Neural cell (in vitro differentiated cells): ENCODE results near the gene GNAL. TPM values are rescaled to one million over a fixed set of nuclear protein-coding genes. Genes with fewer than 3 reads are reported as not detected.

Experiments used
- H2AFZ ChIP-seq: fragments of 200-600, 300-800 bp; sonication (generic), shearing (Covaris generic); 2 replicates; pipeline ENCODE4 v1.6.0; 2014; ENCODE audit warnings: low read depth, mild to moderate bottlenecking, antibody characterized with exemption, low read length, moderate library complexity
- H3F3A ChIP-seq: fragments of 200-600 bp; shearing (Covaris generic); 2 replicates; pipeline ENCODE4 v1.6.1; 2016; ENCODE audit warnings: mild to moderate bottlenecking, moderate library complexity, mixed read lengths, antibody characterized with exemption, low read length; ENCODE audit not compliant: insufficient read depth, poor library complexity, severe bottlenecking
- H3K27ac ChIP-seq: fragments of 200-600, 300-800 bp; sonication (generic), shearing (Covaris generic); 2 replicates; pipeline ENCODE4 v1.5.1; 2014; ENCODE audit warnings: mild to moderate bottlenecking, low read length, moderate library complexity
- H3K27me3 ChIP-seq: fragments of 300-800, 200-600 bp; sonication (generic), shearing (Covaris generic); 2 replicates; pipeline ENCODE4 v1.6.0; 2014; ENCODE audit warnings: mild to moderate bottlenecking, low read depth, low read length, moderate library complexity; ENCODE audit not compliant: insufficient read depth
- H3K36me3 ChIP-seq: fragments of 300-800, 200-600 bp; sonication (generic), shearing (Covaris generic); 2 replicates; pipeline ENCODE4 v1.5.1; 2014; ENCODE audit warnings: mild to moderate bottlenecking, antibody characterized with exemption, low read length, moderate library complexity; ENCODE audit not compliant: insufficient read depth
- H3K4me2 ChIP-seq: fragments of 300-800, 200-600 bp; sonication (generic), shearing (Covaris generic); 2 replicates; pipeline ENCODE4 v1.6.0; 2014; ENCODE audit warnings: mild to moderate bottlenecking, low read length
- H3K4me3 ChIP-seq: fragments of 300-800, 200-600 bp; sonication (generic), shearing (Covaris generic); 2 replicates; pipeline ENCODE4 v1.5.1; 2014; ENCODE audit warnings: mild to moderate bottlenecking, low read length, moderate library complexity
- H3K79me2 ChIP-seq: fragments of 200-600 bp; shearing (Covaris generic); replicated peaks from 2 replicates; pipeline ENCODE4 v1.6.0; 2014; ENCODE audit warnings: mild to moderate bottlenecking, low read length, moderate library complexity; ENCODE audit not compliant: insufficient read depth
- H3K9ac ChIP-seq: fragments of 300-800, 200-600 bp; sonication (generic), shearing (Covaris generic); 2 replicates; pipeline ENCODE4 v1.6.1; 2016; ENCODE audit warnings: mild to moderate bottlenecking, low read length, mixed read lengths
- H3K9me2 ChIP-seq: fragments of 200-600 bp; shearing (Covaris generic); 2 replicates; pipeline ENCODE4 v1.6.1; 2016; ENCODE audit warnings: mild to moderate bottlenecking, low read length, mixed read lengths; ENCODE audit not compliant: insufficient read depth
- H3K9me3 ChIP-seq: fragments of 200-600, 300-800 bp; sonication (generic), shearing (Covaris generic); 2 replicates; pipeline ENCODE4 v1.6.1; 2016; ENCODE audit warnings: mild to moderate bottlenecking, mixed run types, low read length, moderate library complexity, mixed read lengths
- H4K20me1 ChIP-seq: fragments of 200-600 bp; shearing (Covaris generic); 2 replicates; pipeline ENCODE4 v1.6.1; 2016; ENCODE audit warnings: mild to moderate bottlenecking, mixed run types; ENCODE audit not compliant: insufficient read depth
- EP300 ChIP-seq: fragments of 450-650 bp; conservative IDR thresholded peaks from 2 replicates; pipeline ENCODE4 v1.6.1; 2014; ENCODE audit warnings: antibody characterized with exemption, mild to moderate bottlenecking, moderate library complexity; ENCODE audit not compliant: poor library complexity, severe bottlenecking
- EZH2 ChIP-seq: fragments of 200-600, 300-800 bp; shearing (Covaris generic), sonication (generic); IDR thresholded peaks from 2 replicates; pipeline ENCODE4 v1.6.1; 2014; ENCODE audit warnings: antibody characterized with exemption, low read length, borderline replicate concordance, mild to moderate bottlenecking; ENCODE audit not compliant: insufficient read depth, poor library complexity, severe bottlenecking
- MXI1 ChIP-seq: fragments of 450-650 bp; conservative IDR thresholded peaks from 2 replicates; pipeline ENCODE4 v1.6.1; 2014; ENCODE audit warnings: antibody characterized with exemption, mild to moderate bottlenecking; ENCODE audit not compliant: poor library complexity, severe bottlenecking
- POLR2AphosphoS5 ChIP-seq: IDR thresholded peaks from 2 replicates; pipeline ENCODE4 v1.6.1; 2012
- RAD21 ChIP-seq: fragments of 450-650 bp; conservative IDR thresholded peaks from 2 replicates; pipeline ENCODE4 v1.6.1; 2014; ENCODE audit warnings: antibody characterized with exemption, mild to moderate bottlenecking, moderate library complexity
- SMC3 ChIP-seq: fragments of 450-650 bp; conservative IDR thresholded peaks from 2 replicates; pipeline ENCODE4 v1.6.1; 2014; ENCODE audit warnings: antibody characterized with exemption, mild to moderate bottlenecking, moderate library complexity; ENCODE audit not compliant: poor library complexity
- TAF1 ChIP-seq: IDR thresholded peaks from 2 replicates; pipeline ENCODE4 v1.6.1; 2012; ENCODE audit warnings: low read depth
- polyA plus RNA-seq: library from polyadenylated mRNA; depleted of rRNA; stranded (reverse); fragments of >200 nt; gene quantifications from 2 replicates; pipeline ENCODE4 v1.2.3, GENCODE V29; 2014
- TF ChIP-seq, protein P1 (sequence below): fragments of 450-650 bp; IDR thresholded peaks from 2 replicates; pipeline ENCODE4 v1.5.1; 2014; ENCODE audit warnings: antibody characterized with exemption, mild to moderate bottlenecking, moderate library complexity; ENCODE audit not compliant: poor library complexity, severe bottlenecking
- TF ChIP-seq, protein P2 (sequence below): IDR thresholded peaks from 2 replicates; pipeline ENCODE4 v1.6.1; 2012; ENCODE audit warnings: borderline replicate concordance

The GNAL gene
- polyA plus RNA-seq, 1 donor from 2014 or later, result 16.7 TPM

DNA sequence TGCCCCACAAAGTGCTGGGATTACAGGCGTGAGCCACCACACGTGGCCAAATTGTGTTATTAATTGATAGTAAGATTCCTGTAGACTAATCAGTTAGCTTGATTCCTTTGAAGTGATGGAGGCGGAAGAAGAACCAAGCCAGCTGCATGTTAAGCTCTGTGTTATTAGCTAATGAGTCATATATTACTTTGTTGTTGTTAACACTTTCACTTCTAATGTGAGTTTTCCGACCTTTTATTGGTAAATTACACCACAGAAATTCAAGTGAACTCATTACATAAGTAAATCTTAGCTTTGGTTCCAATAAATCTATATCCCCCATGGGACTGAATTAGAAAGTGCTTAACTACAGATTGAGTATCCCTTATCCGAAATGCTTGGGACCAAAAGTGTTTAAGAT is 182.4 kb downstream of the GNAL start:
- no peak overlapping the region for H3K9ac ChIP-seq
- TF ChIP-seq, protein P1, sequence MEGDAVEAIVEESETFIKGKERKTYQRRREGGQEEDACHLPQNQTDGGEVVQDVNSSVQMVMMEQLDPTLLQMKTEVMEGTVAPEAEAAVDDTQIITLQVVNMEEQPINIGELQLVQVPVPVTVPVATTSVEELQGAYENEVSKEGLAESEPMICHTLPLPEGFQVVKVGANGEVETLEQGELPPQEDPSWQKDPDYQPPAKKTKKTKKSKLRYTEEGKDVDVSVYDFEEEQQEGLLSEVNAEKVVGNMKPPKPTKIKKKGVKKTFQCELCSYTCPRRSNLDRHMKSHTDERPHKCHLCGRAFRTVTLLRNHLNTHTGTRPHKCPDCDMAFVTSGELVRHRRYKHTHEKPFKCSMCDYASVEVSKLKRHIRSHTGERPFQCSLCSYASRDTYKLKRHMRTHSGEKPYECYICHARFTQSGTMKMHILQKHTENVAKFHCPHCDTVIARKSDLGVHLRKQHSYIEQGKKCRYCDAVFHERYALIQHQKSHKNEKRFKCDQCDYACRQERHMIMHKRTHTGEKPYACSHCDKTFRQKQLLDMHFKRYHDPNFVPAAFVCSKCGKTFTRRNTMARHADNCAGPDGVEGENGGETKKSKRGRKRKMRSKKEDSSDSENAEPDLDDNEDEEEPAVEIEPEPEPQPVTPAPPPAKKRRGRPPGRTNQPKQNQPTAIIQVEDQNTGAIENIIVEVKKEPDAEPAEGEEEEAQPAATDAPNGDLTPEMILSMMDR, result no peak
- no peak for TF ChIP-seq RAD21
- TF ChIP-seq POLR2AphosphoS5, result no peak
- TF ChIP-seq, protein P2, sequence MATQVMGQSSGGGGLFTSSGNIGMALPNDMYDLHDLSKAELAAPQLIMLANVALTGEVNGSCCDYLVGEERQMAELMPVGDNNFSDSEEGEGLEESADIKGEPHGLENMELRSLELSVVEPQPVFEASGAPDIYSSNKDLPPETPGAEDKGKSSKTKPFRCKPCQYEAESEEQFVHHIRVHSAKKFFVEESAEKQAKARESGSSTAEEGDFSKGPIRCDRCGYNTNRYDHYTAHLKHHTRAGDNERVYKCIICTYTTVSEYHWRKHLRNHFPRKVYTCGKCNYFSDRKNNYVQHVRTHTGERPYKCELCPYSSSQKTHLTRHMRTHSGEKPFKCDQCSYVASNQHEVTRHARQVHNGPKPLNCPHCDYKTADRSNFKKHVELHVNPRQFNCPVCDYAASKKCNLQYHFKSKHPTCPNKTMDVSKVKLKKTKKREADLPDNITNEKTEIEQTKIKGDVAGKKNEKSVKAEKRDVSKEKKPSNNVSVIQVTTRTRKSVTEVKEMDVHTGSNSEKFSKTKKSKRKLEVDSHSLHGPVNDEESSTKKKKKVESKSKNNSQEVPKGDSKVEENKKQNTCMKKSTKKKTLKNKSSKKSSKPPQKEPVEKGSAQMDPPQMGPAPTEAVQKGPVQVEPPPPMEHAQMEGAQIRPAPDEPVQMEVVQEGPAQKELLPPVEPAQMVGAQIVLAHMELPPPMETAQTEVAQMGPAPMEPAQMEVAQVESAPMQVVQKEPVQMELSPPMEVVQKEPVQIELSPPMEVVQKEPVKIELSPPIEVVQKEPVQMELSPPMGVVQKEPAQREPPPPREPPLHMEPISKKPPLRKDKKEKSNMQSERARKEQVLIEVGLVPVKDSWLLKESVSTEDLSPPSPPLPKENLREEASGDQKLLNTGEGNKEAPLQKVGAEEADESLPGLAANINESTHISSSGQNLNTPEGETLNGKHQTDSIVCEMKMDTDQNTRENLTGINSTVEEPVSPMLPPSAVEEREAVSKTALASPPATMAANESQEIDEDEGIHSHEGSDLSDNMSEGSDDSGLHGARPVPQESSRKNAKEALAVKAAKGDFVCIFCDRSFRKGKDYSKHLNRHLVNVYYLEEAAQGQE, result no peak
- TF ChIP-seq EP300, result no peak
- no peak for TF ChIP-seq EZH2
- TF ChIP-seq SMC3, result no peak
- TF ChIP-seq TAF1, result no peak
- no peak for TF ChIP-seq MXI1
- H3K4me2 ChIP-seq, result no peak overlapping the region

DNA sequence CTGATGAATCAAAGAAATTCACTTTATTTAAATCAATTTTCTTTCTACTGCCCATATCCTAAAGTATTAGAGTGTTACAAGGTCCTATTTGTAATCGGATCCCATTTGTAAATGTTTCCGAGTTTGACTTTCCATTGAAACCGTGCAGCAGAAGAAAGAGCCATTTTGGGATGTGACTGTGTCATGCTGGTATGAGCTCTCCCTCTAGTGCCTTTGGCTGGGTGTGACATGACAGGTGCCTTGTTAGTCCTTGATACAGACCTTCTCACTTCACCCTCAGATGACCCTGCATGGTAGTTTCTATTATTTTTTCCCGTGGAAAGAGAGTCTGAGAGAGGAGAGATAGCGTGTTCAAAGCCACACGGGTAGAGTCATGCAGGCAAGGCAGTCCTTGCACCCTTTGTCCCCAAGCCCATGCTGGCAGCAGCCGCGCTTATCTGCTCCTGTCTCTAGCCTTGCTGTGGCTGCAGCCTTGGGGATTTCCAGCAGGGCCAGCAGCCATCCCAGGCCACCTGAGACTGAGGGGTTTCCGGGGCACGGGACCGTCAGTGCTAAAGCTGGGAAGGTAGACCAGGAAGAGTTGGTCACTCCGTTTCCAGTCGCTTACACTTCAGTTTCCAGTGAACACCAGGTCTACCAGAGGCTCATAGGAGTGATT is 183.5 kb downstream of the GNAL start:
- TF ChIP-seq TAF1 (no peak), EZH2 (no peak), RAD21 (peak; percentile 46)
- TF ChIP-seq, protein P1, result peak; percentile 31
- TF ChIP-seq, protein P2, result no peak
- no peaks in the 10 kb centered on the region for H3K79me2 ChIP-seq
- H4K20me1 ChIP-seq, result no peaks in the 10 kb centered on the region
- H3K4me2 ChIP-seq, result no peak overlapping the region
- no peaks in the 10 kb centered on the region for H3K9me2 ChIP-seq
- no peak overlapping the region for H3K27ac ChIP-seq
- no peak overlapping the region for H3K9ac ChIP-seq
- H3K36me3 ChIP-seq, result no peaks in the 10 kb centered on the region
- no peaks in the 10 kb centered on the region for H3F3A ChIP-seq
- H3K9me3 ChIP-seq, result no peaks in the 10 kb centered on the region
- H3K27me3 ChIP-seq, result no peaks in the 10 kb centered on the region
- H2AFZ ChIP-seq, result no peak overlapping the region
- H3K4me3 ChIP-seq, result no peak overlapping the region

More for the DNA sequence above, 182.4 kb downstream of the GNAL start:
- H4K20me1 ChIP-seq, result no peaks in the 10 kb centered on the region
- H2AFZ ChIP-seq, result no peak overlapping the region
- no peaks in the 10 kb centered on the region for H3K9me2 ChIP-seq
- no peak overlapping the region for H3K4me3 ChIP-seq
- H3K27me3 ChIP-seq, result no peaks in the 10 kb centered on the region
- H3K9me3 ChIP-seq, result no peaks in the 10 kb centered on the region
- no peak overlapping the region for H3K27ac ChIP-seq
- H3F3A ChIP-seq, result no peaks in the 10 kb centered on the region
- no peaks in the 10 kb centered on the region for H3K36me3 ChIP-seq
- no peaks in the 10 kb centered on the region for H3K79me2 ChIP-seq
